Stimulated activated CD4-positive, alpha-beta T cell treated with anti-CD3 and anti-CD28 coated beads, Interleukin-12 subunit alpha, Interleukin-12 subunit beta, amount 100 ng/mL, for 24 hours (primary cell): Measurements from ENCODE around the gene DYNC1H1.

Experiments used
- DNase-seq, 2 experiments: peaks; one replicate each; pipeline ENCODE4 v3.0.0-alpha.2; 2020; ENCODE audit warnings: low read depth in 2 of 2

Gene DYNC1H1

GRCh38 chr14:101944451-101944850 lies 19.9 kb upstream of the DYNC1H1 start:
- no peak for DNase-seq

GRCh38 chr14:101945171-101945570 lies 19.2 kb upstream of the DYNC1H1 start:
- no peak for DNase-seq

DNA sequence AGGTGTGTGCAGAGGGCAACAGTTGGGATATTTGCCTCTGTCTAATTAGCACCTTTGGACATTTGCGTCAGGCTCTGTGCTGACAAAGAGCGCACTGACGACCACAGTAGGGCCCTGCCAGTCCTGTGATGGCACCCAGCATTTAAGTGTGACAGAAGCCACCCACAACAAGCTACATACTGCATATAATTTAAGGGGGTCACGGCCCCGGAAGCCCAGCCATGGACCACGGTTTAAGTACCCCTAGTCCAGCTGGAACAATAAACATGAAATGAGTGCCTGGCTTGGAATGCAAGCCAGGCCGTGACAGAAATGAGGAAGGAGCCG lies 16.8 kb upstream of the DYNC1H1 start:
- no peak for DNase-seq

DNA sequence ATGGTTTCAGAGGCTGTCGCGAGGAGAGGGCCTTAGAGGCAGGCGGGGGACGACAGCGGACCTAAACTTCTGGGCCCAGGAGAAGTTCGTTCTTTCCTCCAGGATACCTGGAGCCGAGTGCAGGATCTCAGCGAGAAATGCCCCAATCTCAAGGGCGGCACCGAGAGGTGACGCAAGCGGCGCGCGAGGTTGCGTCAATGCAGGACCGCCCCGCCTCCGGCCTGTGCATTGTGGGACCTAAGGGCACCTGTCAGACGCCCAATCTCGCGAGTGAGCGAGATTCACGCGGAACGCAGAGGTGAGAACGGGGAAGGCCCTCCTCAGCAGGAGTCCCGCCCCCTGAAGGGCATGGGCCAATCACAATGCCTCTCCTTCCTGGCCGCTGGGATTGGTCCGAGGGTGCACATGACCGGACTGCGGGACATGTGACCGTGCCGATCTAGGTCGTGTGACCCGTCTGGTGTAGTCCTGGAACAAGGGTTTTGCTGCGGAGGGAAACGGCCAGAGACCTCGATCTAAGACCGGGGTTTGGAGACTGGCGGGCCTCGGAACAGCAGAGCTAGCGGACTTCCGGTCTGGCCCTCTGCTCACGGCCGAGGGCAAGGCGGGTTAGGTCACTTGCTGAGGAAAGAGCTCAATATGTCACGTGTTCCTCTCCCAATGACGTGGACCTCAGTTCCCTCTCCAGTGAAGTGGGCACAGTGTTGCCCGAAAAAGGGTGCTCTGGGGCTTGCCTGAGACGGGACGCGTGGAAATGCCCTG lies 16.3 kb upstream of the DYNC1H1 start:
- DNase-seq, result peak; percentile 98 to 100

DNA sequence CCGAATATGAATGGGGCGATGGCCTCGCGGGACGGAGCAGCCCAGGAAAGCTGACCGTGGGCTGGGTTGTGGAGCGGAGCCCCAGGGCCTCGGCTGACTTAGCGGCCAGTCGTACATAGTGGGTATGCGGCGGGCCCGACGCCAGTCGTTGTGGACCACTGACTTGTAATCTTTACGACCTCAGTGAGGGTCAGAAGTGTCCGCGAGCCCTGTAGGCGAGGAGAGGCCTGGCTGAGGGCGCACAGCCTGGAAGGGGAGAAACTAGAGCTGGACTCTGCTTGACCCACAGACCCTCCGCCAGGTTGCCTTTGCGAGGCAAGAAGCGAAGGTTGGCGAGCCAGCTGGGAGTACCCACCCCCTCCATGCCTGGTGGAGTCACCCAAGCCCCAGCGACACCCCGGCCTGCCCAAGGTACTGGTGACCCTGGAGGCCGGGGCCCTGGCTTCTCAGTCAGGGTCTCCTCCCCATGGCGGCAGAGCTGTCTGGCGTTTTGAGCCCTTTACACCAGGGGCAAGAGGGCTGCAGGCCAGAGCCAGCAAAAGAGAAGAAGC lies 15.6 kb upstream of the DYNC1H1 start:
- DNase-seq, result no peak

DNA sequence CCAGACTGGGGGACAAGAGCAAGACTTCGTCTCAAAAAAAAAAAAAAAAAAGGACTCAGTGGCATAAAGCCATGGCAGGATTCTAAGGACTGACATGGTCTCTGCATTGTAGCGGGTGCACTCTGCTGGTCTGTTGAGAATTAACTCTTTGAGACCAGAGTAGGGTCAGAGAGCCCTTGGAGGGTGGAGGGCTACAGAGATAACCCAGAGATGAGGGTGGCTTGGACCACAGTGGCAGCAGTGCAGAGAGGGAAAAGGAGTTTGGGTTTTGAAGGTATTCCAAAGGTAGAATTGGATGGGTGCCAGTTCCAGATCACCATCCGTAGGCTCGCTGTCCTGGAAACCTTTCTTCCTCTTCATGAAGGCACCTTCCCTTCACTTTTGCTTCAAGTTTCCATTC lies 14.3 kb upstream of the DYNC1H1 start:
- DNase-seq, result no peak

GRCh38 chr14:101950516-101951215 lies 13.7 kb upstream of the DYNC1H1 start:
- no peak for DNase-seq

- no peak for DNase-seq
Observed at GRCh38 chr14:101953151-101953550, 11.2 kb upstream of the DYNC1H1 start.

DNA sequence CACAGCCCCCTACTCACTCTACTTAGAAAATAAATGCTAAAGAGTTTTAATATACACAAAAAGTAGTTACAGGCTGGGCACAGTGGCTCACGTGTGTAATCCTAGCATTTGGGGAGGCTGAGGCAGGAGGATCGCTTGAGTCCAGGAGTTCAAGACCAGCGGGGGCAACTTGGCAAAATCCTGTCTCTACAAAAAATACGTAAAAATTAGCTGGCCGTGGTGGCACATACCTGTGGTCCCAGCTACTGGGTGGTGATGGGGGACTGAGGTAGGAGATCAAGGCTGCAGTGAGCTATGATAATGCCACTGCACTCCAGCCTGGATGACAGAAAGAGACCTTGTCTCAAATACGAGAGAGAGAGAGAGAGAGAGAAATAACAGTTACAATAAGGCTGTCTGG lies 9.9 kb upstream of the DYNC1H1 start:
- DNase-seq, result no peak

- DNase-seq, result no peak
Observed at GRCh38 chr14:101955695-101956161, 8.6 kb upstream of the DYNC1H1 start.

DNA sequence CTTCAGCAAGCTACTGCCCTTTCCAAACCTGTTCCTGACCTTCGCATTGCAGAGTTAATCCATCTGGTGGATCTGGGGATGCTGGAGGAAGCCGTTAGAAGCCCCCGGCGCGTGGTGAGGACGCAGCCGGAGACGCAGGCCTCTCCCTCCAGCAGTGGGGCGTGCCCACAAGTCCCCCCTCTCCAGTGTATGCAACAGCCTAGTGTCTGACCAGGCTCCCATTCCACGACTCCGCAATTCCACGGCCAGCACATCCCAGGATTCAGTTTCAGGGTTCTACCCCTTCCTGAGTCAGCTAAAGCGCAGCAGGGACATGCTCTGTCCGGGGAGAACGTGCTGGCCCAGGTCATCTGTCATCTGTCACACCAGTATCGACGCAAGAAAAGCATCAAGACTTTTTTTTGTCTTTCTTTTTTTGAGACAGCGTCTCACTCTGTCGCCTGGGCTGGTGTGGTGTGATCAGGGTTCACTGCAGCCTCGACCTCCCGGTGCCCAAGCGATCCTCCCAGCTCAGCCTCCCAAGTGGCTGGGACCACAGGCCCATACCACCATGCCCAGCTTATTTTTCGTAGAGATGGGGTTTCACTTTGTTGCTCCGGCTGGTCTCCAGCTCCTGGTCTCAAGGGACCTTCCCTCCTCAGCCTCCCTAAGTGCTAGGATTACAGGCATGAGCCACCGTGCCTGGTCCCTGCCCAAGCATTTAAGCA lies 8.0 kb upstream of the DYNC1H1 start:
- no peak for DNase-seq

DNA sequence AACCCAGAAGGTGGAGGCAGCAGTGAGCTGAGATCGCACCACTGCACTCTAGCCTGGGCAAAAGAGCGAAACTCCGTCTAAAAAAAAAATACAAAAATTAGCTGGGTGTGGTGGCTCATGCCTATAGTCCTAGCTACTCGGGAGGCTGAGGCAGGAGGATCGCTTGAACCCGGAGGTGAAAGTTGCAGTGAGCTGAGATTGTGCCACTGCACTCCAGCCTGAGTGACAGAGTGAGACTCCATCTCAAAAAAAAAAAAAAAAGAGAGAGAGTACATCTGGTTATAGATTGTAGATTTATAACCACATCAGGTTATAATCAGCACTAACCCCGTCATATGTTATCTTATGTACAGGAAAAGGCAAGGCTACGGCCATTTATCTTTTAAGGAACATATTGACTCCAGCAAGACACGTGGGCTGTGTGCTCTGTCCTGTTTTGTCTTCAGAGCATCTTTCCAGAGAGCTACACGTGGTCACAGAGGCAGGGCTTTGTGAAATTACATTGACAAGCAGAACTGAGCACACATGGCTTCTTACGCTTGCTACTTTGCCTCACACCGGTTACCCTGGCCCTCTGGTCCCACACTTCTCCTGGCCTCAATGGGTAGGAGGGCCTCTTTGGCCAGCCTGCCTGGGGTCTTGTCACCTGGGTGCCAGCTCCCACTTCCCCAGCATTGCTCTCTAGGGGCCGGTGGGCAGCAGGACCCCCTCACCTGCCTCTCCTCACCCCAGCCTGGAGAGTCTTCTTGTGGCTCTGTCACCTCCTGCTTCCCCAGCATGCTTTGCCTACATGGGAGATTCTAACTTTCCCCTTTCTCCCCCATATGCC lies 6.8 kb upstream of the DYNC1H1 start:
- DNase-seq, result no peak

GRCh38 chr14:101958418-101959180 lies 5.8 kb upstream of the DYNC1H1 start:
- DNase-seq, result no peak

DNA sequence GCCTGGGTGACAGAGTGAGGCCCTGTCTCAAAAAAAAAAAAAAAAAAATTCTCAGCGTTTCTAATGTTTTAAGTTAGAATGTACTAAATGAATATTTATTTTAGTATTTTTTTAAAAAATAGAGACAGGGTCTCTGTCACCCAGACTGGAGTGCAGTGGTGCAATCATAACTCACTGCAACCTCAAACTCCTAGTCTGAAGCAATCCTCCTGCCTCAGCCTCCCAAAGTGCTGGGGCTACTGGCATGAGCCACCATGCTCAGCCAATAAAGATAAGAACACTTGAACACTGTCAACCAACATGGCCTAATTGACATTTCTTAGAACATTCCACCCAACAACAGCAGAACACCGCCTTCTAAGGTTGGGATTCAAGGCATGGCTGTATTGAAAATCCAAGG lies 5.1 kb upstream of the DYNC1H1 start:
- no peak for DNase-seq

GRCh38 chr14:101960225-101960624 lies 4.1 kb upstream of the DYNC1H1 start:
- DNase-seq, result no peak

DNA sequence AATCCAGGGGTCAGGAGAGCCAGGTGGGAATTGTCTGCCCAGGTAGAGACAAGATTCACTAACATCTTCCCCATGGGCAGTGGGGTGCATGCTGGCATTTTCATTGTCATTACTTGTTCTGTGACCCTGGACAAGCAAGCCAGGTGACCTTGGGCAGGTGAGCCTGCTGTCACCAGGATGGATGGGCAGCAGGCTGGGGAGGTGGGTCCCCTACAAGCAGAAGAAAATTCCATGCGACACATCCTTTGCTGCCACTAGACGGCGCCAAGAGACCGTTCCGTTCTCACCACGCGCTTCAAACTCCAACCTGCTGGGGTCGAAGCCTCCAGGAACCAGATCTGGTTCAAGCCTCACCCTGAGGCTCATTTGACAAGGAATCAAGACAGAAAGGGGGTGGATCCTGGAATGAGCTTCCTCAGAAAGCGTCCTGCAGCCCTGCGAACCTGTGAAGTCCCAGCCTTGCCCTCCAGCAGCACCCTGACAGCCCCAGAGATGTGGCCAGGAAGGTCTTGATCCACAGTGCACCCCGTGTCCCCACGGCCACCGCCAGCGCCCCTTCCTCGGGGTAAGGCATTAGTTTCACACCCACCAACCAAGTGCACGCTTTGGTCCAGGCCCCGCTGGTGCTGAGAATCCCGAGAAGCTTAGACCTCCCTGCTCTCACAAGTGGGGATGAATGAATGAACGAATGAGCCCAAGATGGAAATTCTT lies 3.2 kb upstream of the DYNC1H1 start:
- DNase-seq, result peak; percentile 53 to 66

GRCh38 chr14:101961746-101962502 lies 2.4 kb upstream of the DYNC1H1 start:
- DNase-seq, result no peak

- no peak for DNase-seq
Observed at GRCh38 chr14:101962503-101962874, 1.9 kb upstream of the DYNC1H1 start.

DNA sequence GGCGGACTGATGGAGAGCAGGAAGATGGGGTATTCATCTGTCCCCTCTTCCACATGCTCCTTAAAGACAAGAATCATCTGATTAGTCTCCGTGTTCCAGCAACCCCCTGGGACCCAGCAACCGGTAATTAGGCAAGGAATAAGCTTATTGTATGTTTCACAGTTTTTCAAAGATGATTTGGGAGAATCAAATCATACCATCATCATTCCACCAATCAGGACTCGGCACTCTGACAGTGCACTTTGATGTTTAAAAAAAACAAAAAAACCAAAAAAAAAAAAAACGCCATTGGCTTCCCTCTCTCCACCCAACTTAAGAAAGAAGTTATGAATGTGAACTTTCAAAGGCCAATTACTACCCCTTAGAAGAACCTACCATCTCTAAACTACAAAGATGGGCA lies 1.3 kb upstream of the DYNC1H1 start:
- DNase-seq, result no peak
